Heart left ventricle (tissue), 16 donors: Measurements from ENCODE around the gene METRNL. TPM values are rescaled to one million over a fixed set of nuclear protein-coding genes. Genes with fewer than 3 reads are reported as not detected.

Experiments used
- ATAC-seq, 4 donors: fragments of 200-7000 bp; cut with Tn5 transposase; one replicate each; pipeline ENCODE4 v1.9.1; 2020 to 2022; ENCODE audit warnings: moderate library complexity in 4 of 4, mild to moderate bottlenecking in 3 of 4, moderate number of reproducible peaks in 1 of 4
- DNase-seq, 5 donors: peaks; one replicate each; pipeline ENCODE4 v3.0.0-alpha.2; 2020
- H3K27ac ChIP-seq, 12 donors: fragments of 200-600 bp; sonication (generic) in 4 of 12; one replicate each; pipeline versions ENCODE4 v1.5.0 to v1.8.0; 2016 to 2022; ENCODE audit warnings: mild to moderate bottlenecking in 2 of 12
- H3K27me3 ChIP-seq, 9 donors: fragments of 200-600 bp; sonication (generic) in 2 of 9; one replicate each; pipeline versions ENCODE4 v1.5.1 to v1.8.0; 2016 to 2022; ENCODE audit warnings: mild to moderate bottlenecking in 3 of 9
- H3K36me3 ChIP-seq, 9 donors: fragments of 200-600 bp; sonication (generic) in 2 of 9; one replicate each; pipeline versions ENCODE4 v1.5.0 to v1.8.0; 2018 to 2022; ENCODE audit warnings: mild to moderate bottlenecking in 2 of 9
- H3K4me1 ChIP-seq, 12 donors: fragments of 200-600 bp; sonication (generic) in 4 of 12; one replicate each; pipeline versions ENCODE4 v1.5.0 to v1.8.0; 2016 to 2022; ENCODE audit warnings: mild to moderate bottlenecking in 3 of 12
- H3K4me3 ChIP-seq, 12 donors: fragments of 200-600 bp; sonication (generic) in 4 of 12; one replicate each; pipeline versions ENCODE4 v1.5.0 to v1.8.0; 2017 to 2022; ENCODE audit warnings: mild to moderate bottlenecking in 9 of 12, moderate library complexity in 4 of 12
- H3K9me3 ChIP-seq, 12 donors: fragments of 200-600 bp; sonication (generic) in 4 of 12; one replicate each; pipeline versions ENCODE4 v1.5.0 to v1.8.0; 2016 to 2022; ENCODE audit warnings: mild to moderate bottlenecking in 1 of 12
- CTCF ChIP-seq, 12 donors: fragments of 200-600 bp; sonication (generic) in 4 of 12; IDR thresholded peaks; one replicate each; pipeline versions ENCODE4 v1.5.0 to v1.8.0; 2018 to 2022; ENCODE audit warnings: antibody characterized with exemption in 12 of 12, mild to moderate bottlenecking in 5 of 12
- POLR2A ChIP-seq, 2 donors: fragments of 450-650 bp; IDR thresholded peaks; one replicate each; pipeline ENCODE4 v1.6.1; 2017; ENCODE audit warnings: antibody characterized with exemption in 2 of 2, mild to moderate bottlenecking in 2 of 2, moderate library complexity in 2 of 2
- WGBS, 4 donors: extraction: QIAGEN DNeasy Blood & Tissue Kit in 2 of 4; methylation state at CpG; one replicate each; pipeline versions ENCODE4 v1.1.5 to v1.1.7; 2013 to 2018; 5-methylcytosine and 5-hydroxymethylcytosine counted together
- intact Hi-C, 10 donors: fragments of 100-400 bp; cut with DNase I; formaldehyde crosslinking; loops; one replicate each; pipeline versions ENCODE4 v1.11.1 to v1.14.2; 2022
- polyA plus RNA-seq, 2 donors: library from polyadenylated mRNA; stranded (reverse); fragments of 200-250 nt; gene quantifications; one replicate each; pipeline ENCODE4 v1.2.3, GENCODE V29; 2013
- total RNA-seq, 9 donors: library from RNA; depleted of rRNA in 2 of 9; stranded (reverse); fragments of >200 nt in 2 of 9; fragmentation: NEBNext Ultra II Directional in 3 of 9; extraction: Animal tissue kit (Norgen Biotek cat#: 25700) in 3 of 9; gene quantifications; one replicate each; pipeline versions ENCODE4 v1.1.0 to v1.2.4, GENCODE V29; 2016 to 2023
- donor health status: ischemic (EF 13 %, LVEDD 7.1; RV severe dilation, severe dysfunction).
- donor health status: healthy with polysubstance abuse.
- donor health status: DM: no; HTN: yes; CAD: no.
- donor health status: DM: no; HTN: no; CAD: no.
- donor health status: ischemic (EF 25% LVEDD 6.9; RV normal size, moderate dysfunction).
- donor health status: ischemic (EF 25% LVEDD 5.7; RV mildly dilated, moderate dysfunction).
- donor health status: healthy.
- donor health status: DM: yes; HTN: yes; CAD: no.
- donor health status: ischemic (EF 35%, LVEDD 5.7; RV mildly dilated, moderate dysfunction).
- donor health status: nonischemic (EF 11% LVEDD 7.7; RV severe dilation, severe dysfunction).
- donor health status: DM: yes; HTN: yes; CAD: no.
- donor health status: PGD.
- donor health status: ischemic (EF 29% LVEDD 5.4; RV normal size, mild dysfunction).
- donor health status: nonischemic (EF 23%, LVEDD 6.1; RV moderate dilation, normal function).

Gene METRNL
- total and polyA plus RNA-seq, 11 donors: 59.4 to 144 (median 79.5) TPM

DNA sequence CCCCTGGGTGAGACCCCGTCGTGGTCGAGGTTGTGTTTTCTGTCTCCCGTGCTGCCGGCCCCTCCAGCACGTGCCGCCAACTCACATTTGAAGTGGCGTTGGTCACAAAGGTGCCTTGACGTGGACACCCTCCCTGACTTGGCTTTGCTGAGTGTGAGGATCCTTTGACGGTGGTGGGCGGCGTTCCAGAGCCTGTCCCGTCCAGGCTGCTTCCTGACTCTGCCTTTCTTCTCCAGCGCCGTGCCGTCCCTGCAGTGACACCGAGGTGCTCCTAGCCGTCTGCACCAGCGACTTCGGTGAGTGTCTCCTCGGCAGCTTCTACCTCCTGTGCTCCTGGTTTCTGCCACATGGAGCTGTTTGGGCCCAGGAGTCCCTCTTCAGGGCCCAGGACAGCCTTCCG lies 13.5 kb downstream of the METRNL start:
- WGBS, 4 donors: 65 to 73% (median 69%) methylated on average over 16 to 22 of the region's 22 CpGs
- peaks cover 0 to 58% (median 30%) of the 10 kb centered on the region in 12 donors for H3K4me1 ChIP-seq
- TF ChIP-seq CTCF (IDR thresholded peaks at IDR 0.05) (no peak), POLR2A (IDR thresholded peaks at IDR 0.05) (no peak)
- no peak overlapping the region for H3K4me3 ChIP-seq
- peak overlapping the region in 4 of 12 donors; percentile 11 to 77 (median 46) for H3K27ac ChIP-seq
- peaks cover 0 to 66% (median 34%) of the 10 kb centered on the region in 9 donors for H3K36me3 ChIP-seq
- peak in 2 of 4 donors; percentile 5 to 11 for ATAC-seq
- intact Hi-C loops: no loop called here
- DNase-seq: no peak
- H3K27me3 ChIP-seq: no peaks in the 10 kb centered on the region
- H3K9me3 ChIP-seq: no peaks in the 10 kb centered on the region

DNA sequence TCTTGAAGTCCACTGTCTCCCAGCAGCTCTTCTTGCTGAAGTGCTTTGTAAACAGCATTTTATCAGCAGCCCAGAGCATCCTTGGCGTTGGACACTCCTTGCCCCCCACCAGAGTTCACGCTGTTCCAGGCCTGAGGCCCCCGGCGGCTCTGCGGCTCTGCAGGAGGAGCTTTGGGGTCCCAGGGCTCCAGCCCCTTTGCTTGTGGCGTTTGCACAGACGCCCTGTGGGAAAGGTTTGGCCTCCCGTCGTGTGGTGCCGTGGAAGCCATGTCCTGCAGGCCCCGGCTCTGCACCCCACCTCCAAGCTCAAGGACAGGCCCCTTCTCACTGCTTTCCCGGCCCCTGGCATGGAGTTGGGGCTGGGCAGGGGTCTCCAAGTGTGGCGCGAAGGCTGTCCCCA lies 14.1 kb downstream of the METRNL start:
- DNase-seq (no peak), ATAC-seq (no peak)
- intact Hi-C loops: no loop called here
- Histone ChIP-seq H3K4me3 (no peak overlapping the region), H3K27me3 (peaks cover 0 to 2% (median 0%) of the 10 kb centered on the region in 9 donors), H3K27ac (peak overlapping the region in 3 of 12 donors; percentile 11 to 77 (median 69)), H3K9me3 (no peaks in the 10 kb centered on the region), H3K4me1 (peaks cover 0 to 58% (median 31%) of the 10 kb centered on the region in 12 donors), H3K36me3 (peaks cover 0 to 60% (median 34%) of the 10 kb centered on the region in 9 donors)
- 85 to 96% (median 88%) methylated on average over 8 to 14 of the region's 14 CpGs for WGBS, 4 donors
- TF ChIP-seq CTCF (IDR thresholded peaks at IDR 0.05): no peak
- no peak for TF ChIP-seq POLR2A (IDR thresholded peaks at IDR 0.05)

DNA sequence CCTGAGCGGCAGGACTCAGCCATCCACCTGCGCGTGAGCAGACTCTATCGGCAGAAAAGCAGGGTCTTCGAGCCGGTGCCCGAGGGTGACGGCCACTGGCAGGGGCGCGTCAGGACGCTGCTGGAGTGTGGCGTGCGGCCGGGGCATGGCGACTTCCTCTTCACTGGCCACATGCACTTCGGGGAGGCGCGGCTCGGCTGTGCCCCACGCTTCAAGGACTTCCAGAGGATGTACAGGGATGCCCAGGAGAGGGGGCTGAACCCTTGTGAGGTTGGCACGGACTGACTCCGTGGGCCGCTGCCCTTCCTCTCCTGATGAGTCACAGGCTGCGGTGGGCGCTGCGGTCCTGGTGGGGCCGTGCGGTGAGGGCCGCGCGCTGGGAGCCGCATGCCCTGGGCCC lies 14.9 kb downstream of the METRNL start:
- H3K36me3 ChIP-seq: peaks cover 0 to 60% (median 34%) of the 10 kb centered on the region in 9 donors
- DNase-seq: no peak
- no peak overlapping the region for H3K4me3 ChIP-seq
- H3K27ac ChIP-seq: no peak overlapping the region
- no peaks in the 10 kb centered on the region for H3K9me3 ChIP-seq
- TF ChIP-seq POLR2A (IDR thresholded peaks at IDR 0.05) (no peak), CTCF (IDR thresholded peaks at IDR 0.05) (no peak)
- no peak for ATAC-seq
- 93 to 95% (median 94%) methylated on average over 20 to 32 of the region's 32 CpGs for WGBS, 4 donors
- intact Hi-C loops: no loop called here
- H3K27me3 ChIP-seq: peaks cover 0 to 9% (median 0%) of the 10 kb centered on the region in 9 donors
- peaks cover 0 to 58% (median 31%) of the 10 kb centered on the region in 12 donors for H3K4me1 ChIP-seq

DNA sequence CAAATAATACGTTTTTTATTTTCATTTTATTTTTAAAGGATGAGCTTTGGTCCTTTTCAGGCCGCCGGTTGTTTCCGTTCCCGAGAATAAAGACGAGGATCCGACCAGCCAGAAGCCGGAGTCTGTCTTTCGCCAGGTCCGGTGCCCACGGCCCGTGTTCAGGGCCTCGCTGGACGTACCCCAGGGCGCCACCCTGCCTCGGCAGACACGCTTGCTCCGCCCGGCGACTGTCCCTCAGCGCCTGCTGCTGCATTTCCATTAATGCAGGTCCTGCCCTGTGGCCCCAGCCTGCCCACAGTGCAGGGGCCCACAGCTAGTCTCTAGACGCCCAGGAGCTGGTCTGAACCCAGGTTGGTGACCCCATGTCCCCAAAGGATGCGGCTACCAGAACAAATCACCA lies 15.6 kb downstream of the METRNL start:
- Histone ChIP-seq H3K9me3 (no peaks in the 10 kb centered on the region), H3K27ac (no peak overlapping the region), H3K4me1 (peaks cover 0 to 59% (median 34%) of the 10 kb centered on the region in 12 donors), H3K27me3 (peaks cover 0 to 13% (median 0%) of the 10 kb centered on the region in 9 donors), H3K4me3 (no peak overlapping the region), H3K36me3 (peaks cover 0 to 56% (median 34%) of the 10 kb centered on the region in 9 donors)
- no peak for ATAC-seq
- DNase-seq: no peak
- 92 to 98% (median 95%) methylated on average over 23 of the region's 23 CpGs for WGBS, 4 donors
- TF ChIP-seq CTCF (IDR thresholded peaks at IDR 0.05) (no peak), POLR2A (IDR thresholded peaks at IDR 0.05) (no peak)
- intact Hi-C loops: no loop called here
